ENCODE measurements around the gene MRPL49.

GRCh38 chr11:65107078-65107477 is 15.0 kb upstream of the MRPL49 start:
- TF ChIP-seq CTCF (IDR thresholded peaks at IDR 0.05) (no peak), POLR2A (IDR thresholded peaks at IDR 0.05) (no peak)
